Activated CD8-positive, alpha-beta memory T cell treated with anti-CD3 and anti-CD28 coated beads, Interleukin-2, amount 50 U/mL, for 4 hours (primary cell): Measurements from ENCODE around the gene CTPS1.

Experiments used
- DNase-seq: peaks from one replicate; pipeline ENCODE4 v3.0.0-alpha.2; 2020

The CTPS1 gene

GRCh38 chr1:40979241-40980067, at the start of gene CTPS1:
TSS of gene CTPS1 (plus strand) at chr1:40979696. CDS start at chr1:40983291, 3,595 bp downstream.
- peak; percentile 97 for DNase-seq

- no peak for DNase-seq
Observed at GRCh38 chr1:40930174-40930964, 49.1 kb upstream of the CTPS1 start.

GRCh38 chr1:40931601-40932000, 47.9 kb upstream of the CTPS1 start:
- no peak for DNase-seq

- DNase-seq: no peak
Observed at GRCh38 chr1:40932006-40932405, 47.5 kb upstream of the CTPS1 start.

- no peak for DNase-seq
Observed at GRCh38 chr1:40936931-40937339, 42.6 kb upstream of the CTPS1 start.

- no peak for DNase-seq
Observed at GRCh38 chr1:40938393-40938792, 41.1 kb upstream of the CTPS1 start.

GRCh38 chr1:40939320-40940059, 40.0 kb upstream of the CTPS1 start:
- DNase-seq: no peak

GRCh38 chr1:40944326-40944725, 35.2 kb upstream of the CTPS1 start:
- DNase-seq: no peak

GRCh38 chr1:40944841-40945430, 34.6 kb upstream of the CTPS1 start:
- no peak for DNase-seq

- DNase-seq: no peak
Observed at GRCh38 chr1:40945491-40945973, 34.0 kb upstream of the CTPS1 start.

- peak; percentile 53 for DNase-seq
Observed at GRCh38 chr1:40948741-40949443, 30.6 kb upstream of the CTPS1 start.

- DNase-seq: no peak
Observed at GRCh38 chr1:40949563-40949962, 29.9 kb upstream of the CTPS1 start.

GRCh38 chr1:40951943-40952743, 27.4 kb upstream of the CTPS1 start:
- DNase-seq: peak; percentile 59

GRCh38 chr1:40952744-40953315, 26.7 kb upstream of the CTPS1 start:
- DNase-seq: no peak

- no peak for DNase-seq
Observed at GRCh38 chr1:40954626-40955025, 24.9 kb upstream of the CTPS1 start.

- no peak for DNase-seq
Observed at GRCh38 chr1:40955266-40955665, 24.2 kb upstream of the CTPS1 start.

GRCh38 chr1:40956407-40956806, 23.1 kb upstream of the CTPS1 start:
- DNase-seq: no peak

- no peak for DNase-seq
Observed at GRCh38 chr1:40958210-40958609, 21.3 kb upstream of the CTPS1 start.

GRCh38 chr1:40965531-40965930, 14.0 kb upstream of the CTPS1 start:
- DNase-seq: no peak

GRCh38 chr1:40966417-40966816, 13.1 kb upstream of the CTPS1 start:
- DNase-seq: no peak

GRCh38 chr1:40969445-40969844, 10.1 kb upstream of the CTPS1 start:
- DNase-seq: no peak
